Smooth muscle cell (in vitro differentiated cells): ENCODE results near the gene PARD6A. TPM values are rescaled to one million over a fixed set of nuclear protein-coding genes. Genes with fewer than 3 reads are reported as not detected.

ENCODE experiments used
- DNase-seq: peaks from one replicate; lab custom pipeline; 2025; ENCODE audit not compliant: unreplicated experiment; lab: John Stamatoyannopoulos, UW
- H2AFZ ChIP-seq: fragments of 200-600 bp; sonication (generic); 2 replicates; pipeline ENCODE4 v1.6.0; 2016; ENCODE audit warnings: antibody characterized with exemption, low read depth, mild to moderate bottlenecking
- H3F3A ChIP-seq: fragments of 200-600 bp; sonication (generic); 2 replicates; pipeline ENCODE4 v1.6.0; 2017; ENCODE audit warnings: antibody characterized with exemption, low read depth
- H3K27ac ChIP-seq: fragments of 200-600 bp; sonication (generic); 2 replicates; pipeline ENCODE4 v1.5.1; 2016; ENCODE audit warnings: low read depth, mild to moderate bottlenecking
- H3K27me3 ChIP-seq: fragments of 200-600 bp; sonication (generic); 2 replicates; pipeline ENCODE4 v1.6.1; 2016; ENCODE audit warnings: low read depth, mild to moderate bottlenecking
- H3K36me3 ChIP-seq: fragments of 200-600 bp; sonication (generic); 2 replicates; pipeline ENCODE4 v1.5.1; 2016; ENCODE audit warnings: low read depth
- H3K4me1 ChIP-seq: fragments of 200-600 bp; sonication (generic); 2 replicates; pipeline ENCODE4 v1.5.1; 2016; ENCODE audit warnings: low read depth
- H3K4me2 ChIP-seq: fragments of 200-600 bp; sonication (generic); 2 replicates; pipeline ENCODE4 v1.6.0; 2016; ENCODE audit warnings: mild to moderate bottlenecking
- H3K4me3 ChIP-seq: fragments of 200-600 bp; sonication (generic); 2 replicates; pipeline ENCODE4 v1.5.1; 2016; ENCODE audit warnings: mild to moderate bottlenecking
- H3K79me2 ChIP-seq: fragments of 200-600 bp; sonication (generic); 2 replicates; pipeline ENCODE4 v1.6.0; 2016; ENCODE audit warnings: low read depth, mild to moderate bottlenecking
- H3K9ac ChIP-seq: fragments of 200-600 bp; sonication (generic); 2 replicates; pipeline ENCODE4 v1.6.0; 2016; ENCODE audit warnings: low read depth
- H3K9me3 ChIP-seq: fragments of 200-600 bp; sonication (generic); replicated peaks from 2 replicates; pipeline ENCODE4 v1.5.1; 2016; ENCODE audit warnings: low read depth
- H4K20me1 ChIP-seq: fragments of 200-600 bp; sonication (generic); 2 replicates; pipeline ENCODE4 v1.6.0; 2016; ENCODE audit warnings: low read depth
- WGBS: methylation state at CpG from one replicate; pipeline ENCODE4 v1.1.7; 2016; ENCODE audit warnings: low lambda C conversion rate; 5-methylcytosine and 5-hydroxymethylcytosine counted together
- polyA plus RNA-seq: library from polyadenylated mRNA; unstranded; fragments of >200 nt; fragmentation: Nextera tagmentation; extraction: Ambion mirVana; gene quantifications from 2 replicates; pipeline ENCODE4 v1.2.1, GENCODE V29; 2016
- total RNA-seq: library from RNA; depleted of rRNA; stranded (reverse); fragments of >200 nt; gene quantifications from 2 replicates; pipeline ENCODE4 v1.2.3, GENCODE V29; 2014
- TF ChIP-seq, protein P1 (sequence below): fragments of 200-600 bp; sonication (generic); IDR thresholded peaks from 2 replicates; pipeline ENCODE4 v1.5.1; 2017; ENCODE audit warnings: borderline replicate concordance, mild to moderate bottlenecking, antibody characterized with exemption; ENCODE audit not compliant: insufficient read depth, poor library complexity, severe bottlenecking

Gene PARD6A
- total and polyA plus RNA-seq, 2 experiments from 2014 or later, result 0.36 to 0.58 TPM

- TF ChIP-seq, protein P1, sequence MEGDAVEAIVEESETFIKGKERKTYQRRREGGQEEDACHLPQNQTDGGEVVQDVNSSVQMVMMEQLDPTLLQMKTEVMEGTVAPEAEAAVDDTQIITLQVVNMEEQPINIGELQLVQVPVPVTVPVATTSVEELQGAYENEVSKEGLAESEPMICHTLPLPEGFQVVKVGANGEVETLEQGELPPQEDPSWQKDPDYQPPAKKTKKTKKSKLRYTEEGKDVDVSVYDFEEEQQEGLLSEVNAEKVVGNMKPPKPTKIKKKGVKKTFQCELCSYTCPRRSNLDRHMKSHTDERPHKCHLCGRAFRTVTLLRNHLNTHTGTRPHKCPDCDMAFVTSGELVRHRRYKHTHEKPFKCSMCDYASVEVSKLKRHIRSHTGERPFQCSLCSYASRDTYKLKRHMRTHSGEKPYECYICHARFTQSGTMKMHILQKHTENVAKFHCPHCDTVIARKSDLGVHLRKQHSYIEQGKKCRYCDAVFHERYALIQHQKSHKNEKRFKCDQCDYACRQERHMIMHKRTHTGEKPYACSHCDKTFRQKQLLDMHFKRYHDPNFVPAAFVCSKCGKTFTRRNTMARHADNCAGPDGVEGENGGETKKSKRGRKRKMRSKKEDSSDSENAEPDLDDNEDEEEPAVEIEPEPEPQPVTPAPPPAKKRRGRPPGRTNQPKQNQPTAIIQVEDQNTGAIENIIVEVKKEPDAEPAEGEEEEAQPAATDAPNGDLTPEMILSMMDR, result no peak
- peaks cover under 1% of the 10 kb centered on the region for H4K20me1 ChIP-seq
- no peak overlapping the region for H3K9ac ChIP-seq
- H3K27ac ChIP-seq, result no peak overlapping the region
- no peak overlapping the region for H2AFZ ChIP-seq
- no peaks in the 10 kb centered on the region for H3K36me3 ChIP-seq
- H3F3A ChIP-seq, result peaks cover 4% of the 10 kb centered on the region
- no peaks in the 10 kb centered on the region for H3K27me3 ChIP-seq
- H3K9me3 ChIP-seq, result no peaks in the 10 kb centered on the region
- no peak overlapping the region for H3K4me3 ChIP-seq
- H3K4me1 ChIP-seq, result peaks cover 13% of the 10 kb centered on the region
- no peak for DNase-seq
- 85% methylated on average over 4 of the region's 4 CpGs for WGBS
- H3K79me2 ChIP-seq, result no peaks in the 10 kb centered on the region
- H3K4me2 ChIP-seq, result no peak overlapping the region
These were observed 3.5 kb downstream of the PARD6A start for GRCh38 chr16:67664258-67664657.

DNA sequence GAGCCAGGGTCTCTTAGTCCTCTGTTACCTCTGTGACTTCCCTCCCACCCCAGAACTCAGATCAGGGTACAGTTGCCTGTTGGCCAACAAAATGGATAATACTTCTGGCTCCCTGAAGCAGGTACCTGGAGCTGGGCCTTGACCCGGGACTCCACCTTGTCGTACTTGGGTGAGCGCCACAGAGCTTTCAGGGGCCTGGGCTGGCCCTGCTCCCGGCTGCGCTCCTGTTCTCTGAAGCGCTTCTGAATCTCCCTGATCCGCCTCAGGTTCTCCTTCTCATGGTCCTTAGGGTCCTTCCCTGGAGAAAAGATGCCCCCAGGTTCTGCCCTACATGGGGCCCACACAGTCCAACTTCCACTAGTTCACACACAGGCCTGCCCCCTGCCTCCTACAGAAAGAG is 4.1 kb downstream of the PARD6A start:
- DNase-seq, result no peak
- H3K79me2 ChIP-seq, result no peaks in the 10 kb centered on the region
- no peaks in the 10 kb centered on the region for H3K36me3 ChIP-seq
- TF ChIP-seq, protein P1, result no peak
- H2AFZ ChIP-seq, result no peak overlapping the region
- WGBS, result 92% methylated on average over 7 of the region's 7 CpGs
- H3K27ac ChIP-seq, result no peak overlapping the region
- no peaks in the 10 kb centered on the region for H3K9me3 ChIP-seq
- no peaks in the 10 kb centered on the region for H4K20me1 ChIP-seq
- no peak overlapping the region for H3K4me2 ChIP-seq
- peaks cover 4% of the 10 kb centered on the region for H3F3A ChIP-seq
- H3K4me3 ChIP-seq, result no peak overlapping the region
- no peak overlapping the region for H3K9ac ChIP-seq
- no peaks in the 10 kb centered on the region for H3K27me3 ChIP-seq
- peaks cover 13% of the 10 kb centered on the region for H3K4me1 ChIP-seq

GRCh38 chr16:67665598-67665997 is 4.8 kb downstream of the PARD6A start:
- H3K27ac ChIP-seq, result no peak overlapping the region
- H4K20me1 ChIP-seq, result no peaks in the 10 kb centered on the region
- peak overlapping the region; percentile 87 for H3K9ac ChIP-seq
- H3K36me3 ChIP-seq, result no peaks in the 10 kb centered on the region
- peak overlapping the region; percentile 97 for H3K4me3 ChIP-seq
- H2AFZ ChIP-seq, result no peak overlapping the region
- no peaks in the 10 kb centered on the region for H3K79me2 ChIP-seq
- DNase-seq, result no peak
- no peaks in the 10 kb centered on the region for H3K27me3 ChIP-seq
- peak overlapping the region; percentile 98 for H3K4me2 ChIP-seq
- WGBS, result 74% methylated on average over 5 of the region's 5 CpGs
- peaks cover 13% of the 10 kb centered on the region for H3K4me1 ChIP-seq
- TF ChIP-seq, protein P1, result no peak
- no peaks in the 10 kb centered on the region for H3K9me3 ChIP-seq
- H3F3A ChIP-seq, result peaks cover 4% of the 10 kb centered on the region

- WGBS, result 4% methylated on average over 37 of the region's 46 CpGs
- Histone ChIP-seq H3F3A (peaks cover 2% of the 10 kb centered on the region), H3K9me3 (no peaks in the 10 kb centered on the region), H4K20me1 (no peaks in the 10 kb centered on the region), H3K9ac (peak overlapping the region; percentile 87), H2AFZ (peak overlapping the region; percentile 92), H3K27ac (peak overlapping the region; percentile 65), H3K36me3 (no peaks in the 10 kb centered on the region), H3K4me1 (peaks cover 13% of the 10 kb centered on the region), H3K4me3 (peak overlapping the region; percentile 97), H3K4me2 (peak overlapping the region; percentile 98), H3K79me2 (no peaks in the 10 kb centered on the region), H3K27me3 (no peaks in the 10 kb centered on the region)
- TF ChIP-seq, protein P1, result no peak
- no peak for DNase-seq
These were observed 5.3 kb downstream of the PARD6A start for GRCh38 chr16:67666032-67666551.
